Measurements from ENCODE around the gene CD22.
"Not testable (repeated sequence)": the region's sequence is repeated elsewhere in the genome, so short reads cannot be mapped to it uniquely, and the experiment has no call there.

- TF ChIP-seq CTCF, POLR2A (IDR thresholded peaks at IDR 0.05): not testable (repeated sequence)
Observed at GRCh38 chr19:35374031-35374430, 45.0 kb downstream of the CD22 start.

Measured in sigmoid colon (tissue), 3 donors.